BLaER1 treated with 17β-estradiol and CSF1 and Interleukin-3, amounts not matched to agents 10 nM and 100 nM (cell line): ENCODE data around the gene OR56B1.
"Not testable (repeated sequence)": the region's sequence is repeated elsewhere in the genome, so short reads cannot be mapped to it uniquely, and the experiment has no call there.

Source experiments
- H3K27ac ChIP-seq, 11 experiments: shearing (Covaris generic); formaldehyde crosslinking; 2 replicates each; pipeline ENCODE4 v1.8.1; 2022
- H3K27me3 ChIP-seq, 11 experiments: shearing (Covaris generic); formaldehyde crosslinking; 2 replicates each; pipeline ENCODE4 v1.8.1; 2022
- H3K36me3 ChIP-seq, 11 experiments: shearing (Covaris generic); formaldehyde crosslinking; 2 replicates each; pipeline ENCODE4 v1.8.1; 2022
- H3K4me1 ChIP-seq, 10 experiments: shearing (Covaris generic); formaldehyde crosslinking; 2 replicates each; pipeline ENCODE4 v1.8.1; 2022
- H3K4me2 ChIP-seq, 11 experiments: shearing (Covaris generic); formaldehyde crosslinking; 2 replicates each; pipeline ENCODE4 v1.8.1; 2022
- H3K4me3 ChIP-seq, 10 experiments: shearing (Covaris generic); formaldehyde crosslinking; 2 replicates each; pipeline ENCODE4 v1.8.1; 2022
- H3K9ac ChIP-seq, 11 experiments: shearing (Covaris generic); formaldehyde crosslinking; 2 replicates each; pipeline ENCODE4 v1.8.1; 2022
- H3K9me3 ChIP-seq, 11 experiments: shearing (Covaris generic); formaldehyde crosslinking; replicated peaks in 1 of 11; 2 replicates each; pipeline ENCODE4 v1.8.1; 2022
- H4K20me1 ChIP-seq, 11 experiments: shearing (Covaris generic); formaldehyde crosslinking; 2 replicates each; pipeline ENCODE4 v1.8.1; 2022
- Cebpa-rat ChIP-seq, 11 experiments: shearing (Covaris generic); IDR thresholded peaks; 2 replicates each; pipeline ENCODE4 v1.8.1; 2022

The OR56B1 gene

DNA sequence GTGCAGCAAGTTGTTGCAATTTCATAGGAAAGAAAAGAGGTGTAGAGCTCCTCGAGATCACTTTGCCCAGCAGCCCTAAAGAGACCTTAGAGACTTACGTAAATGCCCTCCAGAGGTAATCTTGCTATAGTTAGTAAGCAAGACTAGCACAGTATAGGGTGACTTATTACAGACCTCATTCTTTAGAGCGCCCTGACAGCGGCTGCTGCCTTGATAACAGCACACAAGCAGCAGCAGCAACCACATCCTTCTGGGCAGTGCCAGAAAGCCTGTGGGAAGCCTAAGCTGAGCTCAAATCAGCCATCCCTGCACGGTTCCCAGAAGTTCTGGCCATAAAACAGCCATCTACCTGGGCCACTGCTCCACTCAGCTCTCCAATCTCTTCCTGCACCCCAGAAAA, 22.6 kb upstream of the OR56B1 start:
- Histone ChIP-seq H3K4me2 (no peak overlapping the region), H3K9ac (no peak overlapping the region), H3K27ac (no peak overlapping the region), H4K20me1 (peaks cover 0 to 9% (median 0%) of the 10 kb centered on the region in 11 experiments; a peak in 3 of 22 replicates), H3K4me3 (no peak overlapping the region), H3K9me3 (peaks cover 0 to 7% (median 3%) of the 10 kb centered on the region in 11 experiments; a peak in 4 of 22 replicates), H3K4me1 (no peaks in the 10 kb centered on the region), H3K36me3 (peaks cover 13 to 39% (median 27%) of the 10 kb centered on the region in 11 experiments), H3K27me3 (no peaks in the 10 kb centered on the region)
- TF ChIP-seq Cebpa-rat (IDR thresholded peaks at IDR 0.05): no peak

DNA sequence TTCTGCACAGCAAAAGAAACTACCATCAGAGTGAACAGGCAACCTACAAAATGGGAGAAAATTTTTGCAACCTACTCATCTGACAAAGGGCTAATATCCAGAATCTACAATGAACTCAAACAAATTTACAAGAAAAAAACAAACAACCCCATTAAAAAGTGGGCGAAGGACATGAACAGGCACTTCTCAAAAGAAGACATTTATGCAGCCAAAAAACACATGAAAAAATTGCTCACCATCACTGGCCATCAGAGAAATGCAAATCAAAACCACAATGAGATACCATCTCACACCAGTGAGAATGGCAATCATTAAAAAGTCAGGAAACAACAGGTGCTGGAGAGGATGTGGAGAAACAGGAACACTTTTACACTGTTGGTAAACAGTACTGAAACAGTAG, 19.7 kb upstream of the OR56B1 start:
- H3K36me3 ChIP-seq: peaks cover 0 to 16% (median 0%) of the 10 kb centered on the region in 11 experiments; a peak in 8 of 22 replicates
- H3K9ac ChIP-seq, H3K9me3 ChIP-seq, H3K4me3 ChIP-seq, H4K20me1 ChIP-seq, H3K4me1 ChIP-seq, H3K27me3 ChIP-seq, H3K27ac ChIP-seq, H3K4me2 ChIP-seq: not testable (repeated sequence)

DNA sequence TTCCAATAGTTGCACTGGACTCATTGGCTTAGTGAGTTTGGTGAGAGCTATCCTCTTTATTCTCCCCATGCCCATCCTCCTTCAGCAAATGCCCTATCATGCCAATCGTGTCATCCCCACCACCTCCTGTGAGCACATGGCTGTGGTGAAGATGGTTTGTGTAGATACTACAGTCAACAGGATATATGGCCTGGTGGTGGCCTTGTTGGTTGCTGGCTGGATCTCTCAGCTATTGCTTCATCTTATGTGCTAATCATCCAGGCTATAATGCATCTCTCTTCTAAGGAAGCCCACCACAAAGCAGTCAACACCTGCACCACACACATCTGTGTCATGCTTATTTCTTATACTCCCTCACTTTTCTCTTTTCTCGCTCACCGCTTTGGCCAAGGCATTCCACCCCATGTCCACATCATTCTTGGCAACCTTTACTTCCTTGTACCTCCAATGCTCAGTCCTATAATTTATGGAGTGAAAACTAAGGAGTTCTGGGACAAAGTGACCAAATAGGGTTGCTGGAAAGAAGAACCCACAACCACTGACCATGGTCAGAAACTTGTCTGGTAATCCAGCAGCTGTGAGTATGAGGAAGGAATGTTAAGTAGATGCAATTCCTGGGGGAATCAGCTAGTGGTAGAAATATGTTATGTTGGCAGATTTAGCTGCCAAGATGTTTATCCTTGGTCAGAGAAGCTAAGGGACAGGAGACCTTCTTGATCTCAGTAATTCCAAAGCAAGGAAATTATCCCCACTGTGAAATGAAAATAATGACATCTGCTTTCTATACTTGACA, 16.3 kb upstream of the OR56B1 start:
- Histone ChIP-seq H3K36me3 (peaks cover 0 to 9% (median 0%) of the 10 kb centered on the region in 11 experiments; a peak in 2 of 22 replicates), H3K4me1 (no peaks in the 10 kb centered on the region), H3K9me3 (peaks cover 0 to 7% (median 3%) of the 10 kb centered on the region in 11 experiments; a peak in 4 of 22 replicates), H3K27me3 (no peaks in the 10 kb centered on the region), H3K27ac (no peak overlapping the region), H3K9ac (no peak overlapping the region), H4K20me1 (no peaks in the 10 kb centered on the region), H3K4me3 (no peak overlapping the region), H3K4me2 (peak overlapping the region in 1 of 11 experiments; percentile 1; a peak in 1 of 22 replicates)
- TF ChIP-seq Cebpa-rat (IDR thresholded peaks at IDR 0.05): 0 out of 22 replicates have a peak, but pooled peaks of 1 of the 11 experiments have one; percentile 16

DNA sequence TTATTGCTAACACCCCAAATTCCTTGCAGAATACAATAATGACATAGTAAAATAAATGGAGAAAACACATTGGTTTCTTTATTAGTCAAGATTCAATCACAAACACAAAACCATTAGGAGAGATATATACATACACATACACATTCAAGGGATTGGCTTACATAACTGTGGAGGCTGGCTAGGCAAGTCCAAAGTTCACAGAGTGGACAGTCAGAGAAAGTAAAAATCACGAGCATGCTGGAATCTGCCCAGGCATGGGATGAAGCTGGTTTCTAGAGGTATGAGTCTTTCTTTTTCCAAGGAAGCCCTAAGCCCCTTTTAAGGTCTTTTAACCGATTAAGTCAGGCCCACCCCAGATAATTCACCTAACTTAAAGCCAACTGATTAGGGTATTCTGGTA, 13.6 kb upstream of the OR56B1 start:
- Histone ChIP-seq H4K20me1 (no peaks in the 10 kb centered on the region), H3K27me3 (no peaks in the 10 kb centered on the region), H3K9me3 (no peaks in the 10 kb centered on the region), H3K9ac (no peak overlapping the region), H3K27ac (no peak overlapping the region), H3K4me1 (no peaks in the 10 kb centered on the region), H3K4me2 (no peak overlapping the region), H3K36me3 (peaks cover 0 to 9% (median 0%) of the 10 kb centered on the region in 11 experiments; a peak in 2 of 22 replicates), H3K4me3 (no peak overlapping the region)
- no peak for TF ChIP-seq Cebpa-rat (IDR thresholded peaks at IDR 0.05)

DNA sequence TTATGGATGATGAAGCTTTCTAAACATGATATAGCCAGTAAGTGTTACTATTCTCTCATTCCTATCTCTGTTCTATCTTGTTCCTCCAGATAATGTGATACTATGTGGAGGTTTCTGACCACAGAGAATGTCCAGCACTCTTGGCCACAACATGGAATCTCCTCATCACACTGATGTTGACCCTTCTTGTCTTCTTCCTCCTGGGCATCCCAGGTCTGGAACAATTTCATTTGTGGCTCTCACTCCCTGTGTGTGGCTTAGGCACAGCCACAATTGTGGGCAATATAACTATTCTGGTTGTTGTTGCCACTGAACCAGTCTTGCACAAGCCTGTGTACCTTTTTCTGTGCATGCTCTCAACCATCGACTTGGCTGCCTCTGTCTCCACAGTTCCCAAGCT, 9.9 kb upstream of the OR56B1 start:
- no peak for TF ChIP-seq Cebpa-rat (IDR thresholded peaks at IDR 0.05)
- H3K4me3 ChIP-seq: no peak overlapping the region
- H3K4me2 ChIP-seq: no peak overlapping the region
- no peaks in the 10 kb centered on the region for H3K27me3 ChIP-seq
- no peak overlapping the region for H3K9ac ChIP-seq
- no peaks in the 10 kb centered on the region for H3K36me3 ChIP-seq
- H3K4me1 ChIP-seq: no peaks in the 10 kb centered on the region
- H4K20me1 ChIP-seq: no peaks in the 10 kb centered on the region
- no peak overlapping the region for H3K27ac ChIP-seq
- no peaks in the 10 kb centered on the region for H3K9me3 ChIP-seq

DNA sequence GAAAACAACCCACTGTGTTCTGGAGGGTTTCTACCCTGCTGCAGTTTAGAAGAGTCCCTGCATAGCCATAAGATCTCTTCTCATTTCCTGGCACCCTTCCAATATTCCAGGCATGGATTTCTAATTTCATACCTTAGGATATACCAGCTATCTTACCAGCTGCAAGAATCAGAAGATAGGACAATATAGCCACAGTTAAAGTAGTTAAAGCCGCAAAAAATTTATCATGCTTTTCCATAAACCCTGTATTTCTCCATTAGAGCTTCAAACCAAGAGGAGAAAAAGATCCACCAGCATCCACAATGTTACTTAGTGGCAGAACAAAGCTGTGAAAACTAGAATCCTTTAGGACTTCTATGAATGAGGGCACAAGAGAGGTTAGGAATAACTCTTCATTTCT, 8.6 kb upstream of the OR56B1 start:
- Histone ChIP-seq H3K4me2 (no peak overlapping the region), H3K36me3 (no peaks in the 10 kb centered on the region), H3K9ac (no peak overlapping the region), H3K4me1 (no peaks in the 10 kb centered on the region), H3K27me3 (no peaks in the 10 kb centered on the region), H4K20me1 (no peaks in the 10 kb centered on the region), H3K4me3 (no peak overlapping the region), H3K27ac (no peak overlapping the region), H3K9me3 (no peaks in the 10 kb centered on the region)
- no peak for TF ChIP-seq Cebpa-rat (IDR thresholded peaks at IDR 0.05)

DNA sequence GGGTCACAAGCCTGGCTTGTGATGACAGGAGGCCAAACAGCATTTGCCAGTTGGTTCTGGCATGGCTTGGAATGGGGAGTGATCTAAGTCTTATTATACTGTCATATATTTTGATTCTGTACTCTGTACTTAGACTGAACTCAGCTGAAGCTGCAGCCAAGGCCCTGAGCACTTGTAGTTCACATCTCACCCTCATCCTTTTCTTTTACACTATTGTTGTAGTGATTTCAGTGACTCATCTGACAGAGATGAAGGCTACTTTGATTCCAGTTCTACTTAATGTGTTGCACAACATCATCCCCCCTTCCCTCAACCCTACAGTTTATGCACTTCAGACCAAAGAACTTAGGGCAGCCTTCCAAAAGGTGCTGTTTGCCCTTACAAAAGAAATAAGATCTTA, 843 bp downstream of the OR56B1 start:
- H3K27ac ChIP-seq: no peak overlapping the region
- no peak for TF ChIP-seq Cebpa-rat (IDR thresholded peaks at IDR 0.05)

DNA sequence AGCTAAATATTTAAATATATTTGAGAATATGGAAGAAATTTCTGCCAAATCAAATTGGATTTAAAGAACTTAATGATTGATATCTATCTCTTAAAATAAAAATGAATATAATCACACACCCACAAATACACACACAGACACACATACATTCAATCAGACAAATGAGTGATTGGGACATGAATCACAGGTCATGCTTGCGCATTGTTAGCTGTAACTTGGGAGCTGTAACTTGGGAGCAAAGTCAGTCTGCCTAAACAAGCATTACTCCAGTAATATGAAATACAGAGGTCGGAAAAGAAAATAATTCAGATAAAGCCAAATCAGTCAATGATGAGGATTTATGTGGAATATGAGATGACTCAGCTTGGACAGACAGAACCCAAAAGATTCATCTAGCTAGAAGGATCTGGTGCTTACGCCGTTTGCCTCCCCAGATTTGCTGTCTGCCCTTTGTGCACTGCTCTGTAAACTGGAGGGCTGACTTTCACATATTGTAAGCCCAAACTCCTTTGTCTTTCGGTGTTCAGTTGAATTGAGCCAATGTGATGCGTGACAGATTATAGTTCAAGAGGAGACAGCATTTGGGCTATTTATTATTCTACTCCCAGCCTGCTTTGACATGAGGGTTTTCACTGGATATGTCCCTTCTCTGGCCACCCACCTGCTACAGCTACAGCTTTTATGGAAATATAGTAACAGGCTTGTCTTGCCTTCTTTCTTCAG, 1.6 kb downstream of the OR56B1 start:
- no peak overlapping the region for H3K9ac ChIP-seq
- H3K9me3 ChIP-seq: peaks cover 9 to 26% (median 15%) of the 10 kb centered on the region in 11 experiments; a peak in 18 of 22 replicates
- no peak overlapping the region for H3K4me2 ChIP-seq
- no peak overlapping the region for H3K27ac ChIP-seq
- H3K36me3 ChIP-seq: 0 out of 22 replicates have a peak, but pooled peaks cover 0 to 5% (median 0%) of the 10 kb centered on the region in 11 experiments
- no peak for TF ChIP-seq Cebpa-rat (IDR thresholded peaks at IDR 0.05)
- no peak overlapping the region for H3K4me3 ChIP-seq
- no peaks in the 10 kb centered on the region for H3K27me3 ChIP-seq
- no peaks in the 10 kb centered on the region for H4K20me1 ChIP-seq
- no peaks in the 10 kb centered on the region for H3K4me1 ChIP-seq

More for the DNA sequence above, 843 bp downstream of the OR56B1 start:
- Histone ChIP-seq H3K36me3 (0 out of 22 replicates have a peak, but pooled peaks cover 0 to 5% (median 0%) of the 10 kb centered on the region in 11 experiments), H3K9ac (no peak overlapping the region), H4K20me1 (no peaks in the 10 kb centered on the region), H3K4me3 (no peak overlapping the region), H3K4me2 (no peak overlapping the region), H3K27me3 (no peaks in the 10 kb centered on the region), H3K4me1 (no peaks in the 10 kb centered on the region), H3K9me3 (peaks cover 9 to 19% (median 11%) of the 10 kb centered on the region in 11 experiments; a peak in 18 of 22 replicates)

DNA sequence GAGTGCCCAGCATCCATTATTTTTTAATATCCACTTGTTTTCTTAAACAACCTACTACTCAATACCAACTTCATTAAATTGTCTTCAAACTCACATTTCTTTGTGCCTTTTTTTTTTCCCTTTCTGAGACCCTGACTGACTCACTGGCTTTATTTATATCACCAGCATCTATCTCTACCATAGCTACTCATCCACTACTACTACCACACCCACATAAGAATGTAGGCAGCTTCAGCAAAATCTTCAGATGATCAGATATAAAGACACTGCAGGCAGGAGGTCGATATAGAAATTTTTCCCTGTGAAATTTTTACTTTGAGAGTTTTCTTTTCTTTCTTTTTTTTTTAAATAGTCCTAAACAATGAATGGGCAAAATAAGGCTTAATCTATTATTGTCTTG, 2.2 kb downstream of the OR56B1 start:
- H3K27me3 ChIP-seq: no peaks in the 10 kb centered on the region
- H3K36me3 ChIP-seq: 0 out of 22 replicates have a peak, but pooled peaks cover 0 to 5% (median 0%) of the 10 kb centered on the region in 11 experiments
- H3K27ac ChIP-seq: no peak overlapping the region
- peaks cover 9 to 26% (median 15%) of the 10 kb centered on the region in 11 experiments; a peak in 18 of 22 replicates for H3K9me3 ChIP-seq
- H3K4me1 ChIP-seq: no peaks in the 10 kb centered on the region
- no peak overlapping the region for H3K4me3 ChIP-seq
- no peak for TF ChIP-seq Cebpa-rat (IDR thresholded peaks at IDR 0.05)
- H4K20me1 ChIP-seq: no peaks in the 10 kb centered on the region
- no peak overlapping the region for H3K4me2 ChIP-seq
- H3K9ac ChIP-seq: no peak overlapping the region
